OCI-LY7 (cell line): ENCODE results near the gene SLC2A8.

Experiments
- CTCF ChIP-seq: fragments of 200-600 bp; sonication (generic); conservative IDR thresholded peaks from 2 replicates; pipeline ENCODE4 v1.5.1; 2014; ENCODE audit warnings: mild to moderate bottlenecking, antibody characterized with exemption, low read length, moderate library complexity, mixed read lengths
- EZH2phosphoT487 ChIP-seq: fragments of 200-600 bp; sonication (generic); IDR thresholded peaks from 2 replicates; pipeline ENCODE4 v1.6.1; 2018; ENCODE audit warnings: low read depth, borderline replicate concordance, mild to moderate bottlenecking, mixed run types, antibody characterized with exemption, low read length, moderate library complexity, mixed read lengths

DNA sequence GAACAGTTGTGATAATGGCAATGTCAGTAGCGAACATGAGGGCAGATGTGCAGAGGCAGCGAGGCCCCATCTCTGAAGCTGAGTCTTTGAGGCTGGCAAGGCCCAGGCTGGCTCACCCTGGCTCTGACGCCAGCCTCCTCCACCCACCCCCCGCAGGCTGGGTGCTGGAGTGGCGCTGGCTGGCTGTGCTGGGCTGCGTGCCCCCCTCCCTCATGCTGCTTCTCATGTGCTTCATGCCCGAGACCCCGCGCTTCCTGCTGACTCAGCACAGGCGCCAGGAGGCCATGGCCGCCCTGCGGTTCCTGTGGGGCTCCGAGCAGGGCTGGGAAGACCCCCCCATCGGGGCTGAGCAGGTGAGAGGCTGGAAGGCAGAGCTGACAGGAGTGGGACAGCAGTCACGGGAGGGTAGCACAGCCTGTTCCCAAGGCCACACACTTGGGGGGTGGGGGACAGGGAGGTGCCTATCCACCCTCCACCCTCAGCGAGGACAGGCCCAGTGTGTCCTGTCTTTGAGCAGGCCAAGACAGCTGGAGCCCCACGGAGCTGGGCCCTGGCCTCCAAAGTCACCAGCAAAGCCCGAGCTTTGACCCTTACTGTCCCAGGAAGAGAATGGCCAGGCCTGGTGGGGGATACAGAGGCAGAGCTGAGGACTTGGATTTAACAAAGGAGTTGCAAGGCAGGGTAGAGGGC is 5.6 kb downstream of the SLC2A8 start:
- TF ChIP-seq CTCF (no peak), EZH2phosphoT487 (no peak)
